GM21515 (cell line): ENCODE data around the gene GABRP.
"Not testable (repeated sequence)": the region's sequence is repeated elsewhere in the genome, so short reads cannot be mapped to it uniquely, and the experiment has no call there.

ENCODE experiments used
- ATAC-seq: cut with Tn5 transposase; IDR thresholded peaks from one replicate; pipeline ENCODE4 v1.9.1; 2021; ENCODE audit not compliant: unreplicated experiment

GABRP gene

DNA sequence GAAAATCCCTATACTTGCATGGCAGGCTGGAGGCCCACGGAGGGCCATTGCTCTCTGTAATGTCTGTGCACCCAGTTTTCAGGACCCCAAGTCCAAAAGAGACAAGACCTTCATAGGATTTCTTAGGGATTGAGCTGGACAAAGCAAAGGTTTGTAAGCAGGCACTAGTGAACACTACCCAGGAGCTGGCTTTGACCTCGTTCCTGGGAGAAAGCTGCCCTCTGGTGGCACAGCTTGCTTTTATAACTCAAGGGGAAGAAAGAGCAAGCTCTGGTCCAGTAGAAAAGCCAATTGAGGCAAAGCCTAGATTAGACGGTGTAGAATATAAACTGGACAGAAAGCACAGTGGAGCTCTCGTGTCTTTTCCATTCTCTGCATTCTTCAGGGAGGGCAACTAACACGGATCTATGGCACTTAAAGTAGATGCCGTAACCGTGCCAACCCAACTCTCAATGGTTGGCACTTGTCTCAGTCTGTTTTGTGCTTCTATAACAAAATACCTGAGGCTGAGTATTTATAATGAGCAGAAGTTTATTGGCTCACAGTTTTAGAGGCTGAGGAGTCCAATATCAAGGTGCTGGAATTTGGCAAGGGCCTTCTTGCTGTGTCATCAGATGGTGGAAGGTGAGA, 7.9 kb downstream of the GABRP start:
- peak; percentile 64 for ATAC-seq

DNA sequence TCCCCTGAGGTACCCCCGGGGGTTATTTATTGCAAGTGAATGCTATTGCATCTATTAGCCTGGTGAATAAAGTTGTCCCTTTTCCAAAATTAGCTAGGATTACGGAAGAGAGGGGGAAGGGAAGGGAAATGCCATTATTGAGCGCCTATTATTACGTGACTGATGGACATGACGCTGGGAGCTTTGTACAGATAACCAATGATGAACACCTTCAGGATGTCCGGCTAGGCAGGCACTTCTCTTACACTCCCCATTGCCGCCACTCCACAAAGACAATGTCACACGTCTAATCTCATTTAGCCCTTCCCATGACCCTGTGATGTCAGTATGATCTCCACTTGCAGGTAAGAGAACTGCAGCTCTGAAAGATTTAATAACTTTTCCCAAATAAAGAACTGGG, 9.4 kb downstream of the GABRP start:
- no peak for ATAC-seq

DNA sequence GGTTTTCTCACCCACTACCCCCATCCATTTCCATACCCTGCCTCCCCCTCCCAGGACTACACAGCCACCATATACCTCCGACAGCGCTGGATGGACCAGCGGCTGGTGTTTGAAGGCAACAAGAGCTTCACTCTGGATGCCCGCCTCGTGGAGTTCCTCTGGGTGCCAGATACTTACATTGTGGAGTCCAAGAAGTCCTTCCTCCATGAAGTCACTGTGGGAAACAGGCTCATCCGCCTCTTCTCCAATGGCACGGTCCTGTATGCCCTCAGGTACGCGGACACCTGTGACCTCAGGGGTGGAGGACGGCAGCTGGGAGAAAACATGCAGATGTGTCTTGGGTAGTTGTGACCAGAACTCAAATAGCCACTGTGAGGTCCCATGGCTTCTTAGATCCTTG, 11.6 kb downstream of the GABRP start:
- no peak for ATAC-seq

DNA sequence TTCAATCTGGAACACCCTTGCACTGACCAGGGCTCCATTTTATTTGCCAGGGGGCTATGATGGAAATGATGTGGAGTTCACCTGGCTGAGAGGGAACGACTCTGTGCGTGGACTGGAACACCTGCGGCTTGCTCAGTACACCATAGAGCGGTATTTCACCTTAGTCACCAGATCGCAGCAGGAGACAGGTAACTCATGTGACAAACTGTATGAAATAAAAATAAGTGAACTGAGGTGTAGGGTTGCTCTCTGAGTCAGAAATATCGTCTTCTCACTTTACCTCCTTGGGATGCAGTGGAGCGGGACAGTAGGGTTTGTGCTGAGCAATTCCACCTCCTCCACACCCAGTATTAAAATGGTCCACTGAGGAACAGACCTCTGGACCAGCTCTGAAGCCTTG, 22.1 kb downstream of the GABRP start:
- ATAC-seq = no peak

DNA sequence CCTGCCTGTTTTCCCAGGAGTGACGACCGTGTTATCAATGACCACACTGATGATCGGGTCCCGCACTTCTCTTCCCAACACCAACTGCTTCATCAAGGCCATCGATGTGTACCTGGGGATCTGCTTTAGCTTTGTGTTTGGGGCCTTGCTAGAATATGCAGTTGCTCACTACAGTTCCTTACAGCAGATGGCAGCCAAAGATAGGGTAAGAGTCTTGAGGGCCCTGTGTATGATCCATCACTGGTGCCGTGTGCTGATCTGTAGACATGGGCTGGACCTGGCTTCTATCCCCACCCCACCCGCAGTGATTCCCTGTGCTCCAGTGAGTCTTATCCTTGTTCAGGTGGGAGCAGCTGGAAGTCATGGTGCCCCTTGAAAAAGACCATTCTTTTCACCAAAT, 26.0 kb downstream of the GABRP start:
- ATAC-seq = no peak

DNA sequence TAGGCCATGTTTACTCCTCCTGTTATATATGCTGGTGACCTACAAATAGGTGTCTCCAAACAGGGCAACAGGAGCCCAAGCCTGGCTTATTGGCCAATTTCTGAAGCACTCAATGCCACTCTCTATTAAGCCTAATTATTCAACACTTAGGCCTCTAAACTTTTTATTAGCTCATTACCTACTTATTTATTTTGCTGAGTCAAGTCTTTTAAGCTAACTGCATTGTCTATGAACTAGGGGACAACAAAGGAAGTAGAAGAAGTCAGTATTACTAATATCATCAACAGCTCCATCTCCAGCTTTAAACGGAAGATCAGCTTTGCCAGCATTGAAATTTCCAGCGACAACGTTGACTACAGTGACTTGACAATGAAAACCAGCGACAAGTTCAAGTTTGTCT, 28.2 kb downstream of the GABRP start:
- no peak for ATAC-seq

DNA sequence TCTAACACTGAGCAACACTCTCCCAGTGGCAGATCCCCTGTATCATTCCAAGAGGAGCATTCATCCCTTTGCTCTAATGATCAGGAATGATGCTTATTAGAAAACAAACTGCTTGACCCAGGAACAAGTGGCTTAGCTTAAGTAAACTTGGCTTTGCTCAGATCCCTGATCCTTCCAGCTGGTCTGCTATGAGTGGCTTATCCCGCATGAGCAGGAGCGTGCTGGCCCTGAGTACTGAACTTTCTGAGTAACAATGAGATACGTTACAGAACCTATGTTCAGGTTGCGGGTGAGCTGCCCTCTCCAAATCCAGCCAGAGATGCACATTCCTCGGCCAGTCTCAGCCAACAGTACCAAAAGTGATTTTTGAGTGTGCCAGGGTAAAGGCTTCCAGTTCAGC, 29.7 kb downstream of the GABRP start:
- no peak for ATAC-seq

DNA sequence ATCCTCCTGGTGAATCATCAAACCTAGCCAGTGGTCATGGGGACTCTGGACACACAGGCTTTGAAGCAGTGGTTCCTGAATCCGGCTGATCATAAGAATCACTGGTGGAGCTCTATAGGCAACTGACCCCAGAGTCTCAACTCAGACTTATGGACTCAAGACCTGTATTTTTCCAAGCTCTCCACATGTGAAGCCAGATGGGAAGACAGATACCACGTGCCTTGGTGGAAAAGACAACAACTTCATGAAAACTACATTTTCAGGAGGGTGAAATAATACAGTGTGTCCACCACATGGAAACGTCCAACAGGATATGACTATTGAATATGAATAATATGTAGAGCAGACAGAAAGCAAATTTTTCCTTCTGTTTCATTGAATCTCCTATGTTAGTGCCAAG, 33.7 kb downstream of the GABRP start:
- ATAC-seq = no peak

DNA sequence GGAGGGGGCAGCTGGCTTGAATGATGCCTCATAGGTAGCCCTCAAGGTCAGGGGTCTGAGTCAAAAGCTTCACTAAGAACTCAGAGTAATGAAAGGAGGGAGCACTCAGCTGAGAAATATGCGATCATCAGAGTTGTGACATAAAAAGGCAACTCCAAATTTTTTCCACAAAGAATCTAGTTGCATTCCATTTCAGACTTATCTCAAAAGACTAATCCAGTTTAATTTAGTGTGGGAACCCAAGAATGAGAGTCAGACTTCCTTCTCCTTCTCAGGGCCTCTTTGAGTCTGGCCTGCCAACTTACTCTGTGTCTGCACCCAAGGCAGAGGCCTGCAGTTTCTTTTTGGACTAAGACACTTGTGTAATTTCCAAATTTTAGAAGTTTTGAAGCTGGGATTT, 34.7 kb downstream of the GABRP start:
- no peak for ATAC-seq

DNA sequence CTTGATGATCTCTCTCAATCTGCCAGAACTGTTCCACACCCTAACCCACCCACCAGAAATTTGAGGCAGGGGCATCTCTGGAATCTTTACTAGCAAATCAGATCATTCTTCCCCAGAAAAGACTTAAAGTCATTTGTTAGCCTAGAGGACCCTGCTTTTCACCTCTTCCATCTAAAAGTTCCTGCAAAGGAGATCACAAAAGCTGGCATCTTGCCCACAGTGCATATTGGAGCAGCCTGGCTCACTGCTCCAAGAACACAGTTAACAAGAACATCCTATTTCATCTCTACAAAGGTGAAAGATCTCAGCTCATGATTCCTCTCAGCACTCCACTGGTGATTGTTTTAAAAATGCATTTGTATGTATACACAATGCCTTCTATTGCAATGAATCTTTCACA, 36.3 kb downstream of the GABRP start:
- no peak for ATAC-seq

DNA sequence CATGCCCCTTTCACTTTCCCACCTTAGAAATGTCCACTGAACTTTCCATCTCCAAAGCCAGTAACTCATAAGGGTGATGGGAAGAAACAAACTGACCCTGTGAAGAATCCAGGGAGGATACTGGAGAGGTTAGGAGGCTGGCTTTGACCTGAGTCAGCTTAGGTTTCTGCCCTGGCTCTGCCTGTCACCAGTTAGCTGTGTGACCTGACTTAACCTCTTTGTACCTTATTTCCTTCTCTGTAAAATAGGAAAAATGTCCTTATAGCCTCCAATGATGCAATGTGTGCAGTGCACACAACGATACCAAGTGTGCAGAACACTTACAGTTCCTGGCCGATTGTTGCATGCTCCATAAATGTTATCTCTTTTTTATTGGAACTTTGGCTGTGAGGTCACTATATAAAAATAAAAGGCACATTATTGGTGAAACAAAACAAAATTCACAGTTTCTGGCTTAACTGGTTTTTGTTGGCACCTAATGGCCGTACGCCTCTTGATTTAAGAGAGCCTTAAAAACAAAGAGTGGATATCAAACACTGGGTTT, 37.8 kb downstream of the GABRP start:
- no peak for ATAC-seq

DNA sequence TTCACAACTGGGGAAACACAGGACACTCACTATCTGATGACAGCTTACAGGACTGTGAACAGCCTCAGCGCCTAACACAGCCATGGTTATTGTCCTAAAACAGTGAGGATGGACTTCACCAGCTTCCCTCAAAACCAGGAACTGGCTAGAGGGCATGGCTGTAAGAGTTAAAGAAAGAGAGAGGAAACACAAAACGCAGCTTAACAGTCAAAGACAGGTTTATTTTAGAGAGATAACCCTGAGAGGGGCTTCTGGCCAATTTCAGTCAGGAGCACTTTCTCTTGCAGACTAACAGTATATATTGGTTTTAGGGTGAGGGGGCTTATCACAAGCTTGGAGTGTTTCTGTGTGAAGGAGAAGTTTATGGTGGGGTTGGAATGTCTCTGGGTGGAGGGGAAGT, 42.6 kb downstream of the GABRP start:
- ATAC-seq = no peak

DNA sequence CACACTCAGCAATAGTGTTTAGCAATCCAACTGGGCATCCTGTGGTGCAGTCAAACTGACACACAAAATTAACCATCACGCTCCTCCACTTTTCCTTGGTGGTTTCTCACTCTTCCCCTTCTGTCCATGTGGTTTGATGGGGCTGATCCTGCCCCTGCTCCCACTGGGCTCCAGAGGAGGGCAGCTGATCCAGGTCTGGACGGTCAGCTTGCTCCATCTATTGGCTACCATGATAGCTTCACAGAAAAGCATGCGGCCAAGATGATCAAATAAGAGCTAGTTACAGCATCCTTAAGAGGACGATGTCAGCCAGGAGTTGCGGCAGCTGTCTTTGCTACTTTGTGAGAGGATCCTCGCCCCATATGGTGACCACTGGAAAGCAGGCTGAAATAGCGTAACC, 48.7 kb downstream of the GABRP start:
- no peak for ATAC-seq

DNA sequence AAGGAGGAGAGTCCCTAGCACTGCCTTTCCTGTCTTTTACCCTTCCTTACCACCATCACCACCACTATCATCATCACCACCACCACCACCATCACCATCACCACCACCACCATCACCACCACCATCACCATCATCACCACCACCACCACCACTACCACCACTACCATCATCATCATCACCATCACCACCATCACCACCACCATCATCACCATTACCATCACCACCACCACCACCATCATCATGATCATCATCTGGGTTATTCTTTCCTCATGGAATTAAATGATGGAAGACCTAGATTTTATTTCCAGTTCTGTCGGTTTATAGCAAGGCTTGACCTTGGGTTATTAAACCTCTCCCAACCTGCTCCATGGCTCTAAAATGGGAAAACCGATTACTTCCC, 50.5 kb downstream of the GABRP start:
- ATAC-seq = not testable (repeated sequence)

DNA sequence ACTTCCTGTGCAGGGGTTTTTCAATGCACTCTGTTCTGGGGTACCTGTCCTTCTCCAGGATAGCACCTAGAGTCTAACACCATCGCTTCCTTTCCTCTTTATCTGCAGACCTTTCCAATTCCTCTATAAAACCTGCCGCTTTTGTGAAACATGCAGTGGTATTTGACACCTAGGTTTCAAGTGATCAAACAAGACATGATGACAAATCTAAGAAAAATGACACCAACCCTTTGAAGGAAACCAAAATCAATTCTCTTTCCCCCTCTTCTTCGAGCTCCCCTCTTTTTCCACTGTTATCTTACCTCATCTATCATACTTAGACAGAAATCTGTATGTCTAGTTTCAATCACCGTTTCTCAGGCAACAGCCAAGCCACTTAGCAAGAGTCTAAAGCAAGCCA, 52.7 kb downstream of the GABRP start:
- no peak for ATAC-seq

DNA sequence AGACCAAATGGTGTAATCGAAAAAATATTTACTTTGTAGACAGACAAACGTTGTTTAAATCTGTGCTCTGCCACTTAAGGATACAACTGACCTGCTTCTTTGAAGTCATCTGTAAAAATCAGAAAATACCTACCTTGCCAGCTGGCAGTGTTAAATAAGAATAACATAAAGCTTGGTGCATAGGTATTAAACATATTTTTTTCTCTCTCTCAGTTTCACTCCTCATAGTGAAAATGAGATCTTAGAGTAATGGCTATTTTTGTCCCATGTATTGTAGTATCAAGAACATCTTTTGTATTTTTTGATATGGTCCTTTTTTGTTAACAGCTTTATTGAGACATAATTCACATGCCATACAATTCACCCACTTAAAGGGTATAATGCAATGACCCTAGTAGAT, 60.3 kb downstream of the GABRP start:
- no peak for ATAC-seq

DNA sequence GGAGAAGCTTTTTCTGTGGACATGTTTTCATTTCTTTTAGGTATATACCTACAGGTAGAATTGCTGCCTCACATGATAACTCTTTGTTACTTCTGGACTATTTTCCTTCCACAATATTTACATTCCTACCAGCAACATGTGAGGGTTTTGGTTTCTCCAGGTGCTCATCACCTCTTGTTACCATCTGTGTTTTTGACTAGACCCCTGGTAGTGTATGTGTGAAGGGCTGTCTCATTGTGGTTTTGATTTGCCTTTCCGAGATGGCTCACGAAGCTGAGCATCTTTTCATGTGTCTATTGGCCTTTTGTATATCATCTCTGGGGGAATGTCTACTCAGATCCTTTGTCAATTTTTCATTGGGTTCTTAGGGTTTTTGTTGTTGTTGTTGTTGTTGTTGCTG, 61.1 kb downstream of the GABRP start:
- ATAC-seq = no peak

DNA sequence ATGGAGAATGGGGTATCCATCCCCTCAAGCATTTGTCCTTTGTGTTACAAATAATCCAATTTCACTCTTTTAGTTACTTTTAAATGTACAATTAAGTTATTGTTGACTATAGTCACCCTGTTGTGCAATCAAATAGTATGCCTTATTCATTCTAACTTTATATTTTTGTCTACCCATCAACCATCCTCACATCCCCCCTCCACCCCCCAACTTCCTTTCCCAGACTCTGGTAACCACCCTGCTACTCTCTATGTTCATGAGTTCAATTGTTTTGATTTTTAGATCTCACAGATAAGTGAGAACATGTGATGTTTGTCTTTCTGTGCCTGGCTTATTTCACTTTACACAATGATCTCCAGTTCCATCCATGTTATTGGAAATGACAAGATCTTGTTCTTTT, 62.9 kb downstream of the GABRP start:
- no peak for ATAC-seq

DNA sequence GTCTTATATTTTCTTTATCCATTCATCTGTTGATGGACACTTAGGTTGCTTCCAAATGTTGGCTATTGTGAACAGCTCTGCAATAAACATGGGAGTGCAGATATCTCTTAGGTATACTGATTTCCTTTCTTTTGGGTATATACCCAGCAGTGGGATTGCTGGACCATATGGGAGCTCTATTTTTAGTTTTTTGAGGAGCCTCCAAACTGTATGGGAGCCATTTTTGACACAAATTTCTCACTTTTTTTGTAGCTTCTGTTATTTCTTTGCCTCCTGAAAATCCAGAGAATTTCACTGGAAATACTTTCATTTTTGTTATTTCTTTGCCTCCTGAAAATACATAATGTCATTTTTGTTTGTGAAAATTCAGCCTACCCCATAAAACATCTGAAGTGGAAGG, 63.3 kb downstream of the GABRP start:
- no peak for ATAC-seq

DNA sequence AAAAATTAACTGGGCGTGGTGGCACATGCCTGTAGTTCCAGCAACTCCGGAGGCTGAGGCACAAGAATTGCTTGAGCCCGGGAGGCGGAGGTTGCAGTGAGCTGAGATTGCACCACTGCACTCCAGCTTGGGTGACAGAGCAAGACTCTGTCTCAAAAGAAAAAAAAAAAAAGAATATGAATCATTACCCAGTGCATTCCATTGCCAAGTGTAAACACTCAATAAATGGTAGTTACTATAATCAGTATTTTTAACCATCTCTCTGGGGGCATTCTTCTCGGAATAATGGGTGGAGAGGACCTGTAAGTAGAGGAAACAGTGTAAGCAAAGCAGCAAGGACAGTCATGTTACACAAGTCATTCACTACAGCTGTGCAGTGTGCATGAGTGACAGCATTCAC, 64.5 kb downstream of the GABRP start:
- no peak for ATAC-seq

DNA sequence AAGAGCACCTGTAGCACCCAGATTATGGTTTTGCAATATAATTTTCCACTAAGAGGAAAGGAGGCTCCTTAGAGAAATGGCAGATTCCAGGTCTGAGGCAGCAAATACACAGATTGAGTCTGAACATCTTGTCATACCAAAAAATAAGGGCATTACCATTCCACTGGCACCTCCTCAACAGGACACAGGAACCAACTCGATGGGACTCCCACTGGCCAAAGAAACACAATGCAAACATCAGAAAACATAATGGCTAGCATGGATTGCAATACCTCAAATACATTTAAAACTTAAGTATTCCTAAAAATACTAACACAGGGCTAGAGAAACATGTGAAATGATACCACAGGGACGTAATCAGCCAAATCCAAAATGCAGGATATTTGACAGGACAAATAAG, 65.8 kb downstream of the GABRP start:
- ATAC-seq = no peak

DNA sequence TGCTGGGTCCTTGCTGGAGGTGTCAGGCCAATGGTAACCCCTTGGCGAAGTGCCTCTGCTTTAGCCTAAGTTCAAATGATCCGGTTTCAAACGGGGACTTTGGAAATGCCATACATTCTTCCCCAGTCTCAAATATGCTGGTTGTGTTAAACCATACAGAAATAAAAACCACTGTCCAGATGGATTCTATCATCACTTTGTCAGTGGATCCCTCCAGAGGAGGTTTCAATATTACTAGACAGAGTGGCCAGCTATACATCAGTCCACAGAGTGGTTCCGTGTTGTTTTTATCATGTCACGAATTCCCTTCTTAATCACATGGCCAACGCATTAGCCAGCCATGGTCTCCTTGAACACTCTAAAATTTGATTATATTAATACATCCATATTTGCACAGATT, 71.0 kb downstream of the GABRP start:
- no peak for ATAC-seq

DNA sequence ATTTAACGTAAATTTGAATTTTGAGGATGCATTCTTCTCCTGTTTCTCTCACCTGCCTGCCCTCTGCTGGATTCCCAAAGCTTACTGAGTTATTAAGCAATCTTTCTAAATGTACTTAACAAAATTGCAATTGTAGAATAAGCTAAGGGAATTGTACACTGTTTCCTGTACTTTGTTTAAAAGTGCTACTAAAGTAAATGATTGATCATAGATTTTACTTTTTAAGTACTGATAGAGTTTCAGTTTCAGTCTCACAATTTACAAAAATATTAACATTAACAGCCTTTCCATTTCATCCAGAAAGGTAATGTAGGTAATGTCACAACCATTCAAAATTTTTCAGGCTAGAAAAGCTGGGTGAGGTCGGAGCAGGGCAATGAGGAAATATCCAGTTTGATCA, 73.5 kb downstream of the GABRP start:
- no peak for ATAC-seq

DNA sequence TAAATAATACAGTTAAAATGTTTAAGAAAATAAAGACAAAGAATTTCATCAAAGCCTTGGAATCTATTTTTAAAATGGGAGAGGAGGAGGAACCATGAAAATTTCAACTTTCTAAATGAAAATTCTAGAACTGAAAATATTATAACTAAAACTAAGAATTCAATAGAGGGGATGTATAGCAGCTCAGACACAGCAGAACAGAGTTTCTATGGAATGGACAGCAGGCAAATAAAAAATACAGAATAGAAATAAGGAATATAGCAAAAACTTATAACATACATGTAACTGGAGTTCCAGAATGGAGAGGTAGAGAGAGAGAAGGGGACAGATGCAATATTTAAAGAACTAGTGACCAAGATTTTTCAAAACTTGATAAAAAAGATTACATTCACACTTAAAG, 76.9 kb downstream of the GABRP start:
- ATAC-seq = no peak
